Natural killer cell treated with Interleukin-12 subunit alpha and Interleukin-12 subunit beta and Interleukin-15 and Interleukin-18, amount 100 ng/mL, for 72 hours (primary cell): ENCODE results near the gene DCAF7. TPM values are rescaled to one million over a fixed set of nuclear protein-coding genes. Genes with fewer than 3 reads are reported as not detected.

ENCODE experiments used
- ATAC-seq, 2 donors: fragments of 150-1000 bp; cut with Tn5 transposase in 1 of 2; sonication (Bioruptor Pico), chemical (Tn5 transposase) in 1 of 2; 2 replicates each; pipeline ENCODE4 v1.10.0; 2021
- DNase-seq: peaks from one replicate; pipeline ENCODE4 v3.0.0; 2022; ENCODE audit warnings: low spot score
- H3K27ac Mint-ChIP-seq, 2 donors: 1 replicate in 1 of 2; 2 replicates in 1 of 2; pipeline ENCODE4 v1.8.0; 2022; ENCODE audit warnings: mixed read lengths in 2 of 2, mild to moderate bottlenecking in 1 of 2, moderate library complexity in 1 of 2
- H3K27me3 Mint-ChIP-seq, 2 donors: 1 replicate in 1 of 2; 2 replicates in 1 of 2; pipeline ENCODE4 v1.8.0; 2022; ENCODE audit warnings: mixed read lengths in 2 of 2
- H3K36me3 Mint-ChIP-seq: one replicate; pipeline ENCODE4 v1.8.0; 2022; ENCODE audit warnings: mixed read lengths
- H3K4me1 Mint-ChIP-seq, 2 donors: 1 replicate in 1 of 2; 2 replicates in 1 of 2; pipeline ENCODE4 v1.8.0; 2022; ENCODE audit warnings: low read depth in 2 of 2, mixed read lengths in 2 of 2, mild to moderate bottlenecking in 1 of 2
- H3K4me3 Mint-ChIP-seq: one replicate; pipeline ENCODE4 v1.8.0; 2022; ENCODE audit warnings: mixed read lengths
- H3K9me3 Mint-ChIP-seq: 2 replicates; pipeline ENCODE4 v1.8.0; 2022; ENCODE audit warnings: mixed read lengths
- total RNA-seq, 2 donors: library from RNA; stranded (reverse); gene quantifications; one replicate each; pipeline ENCODE4 v1.2.3, GENCODE V29; 2022

Gene DCAF7
- total RNA-seq, 2 donors from 2014 or later, result 100 to 107 TPM

- no peaks in the 10 kb centered on the region for H3K27me3 Mint-ChIP-seq
- H3K4me1 Mint-ChIP-seq, result peaks cover 4 to 5% of the 10 kb centered on the region in 2 donors
- no peaks in the 10 kb centered on the region for H3K36me3 Mint-ChIP-seq
- DNase-seq, result no peak
- no peak overlapping the region for H3K27ac Mint-ChIP-seq
- no peak overlapping the region for H3K4me3 Mint-ChIP-seq
- no peaks in the 10 kb centered on the region for H3K9me3 Mint-ChIP-seq
- no peak for ATAC-seq
Observed at GRCh38 chr17:63546308-63547082, 3.8 kb upstream of the DCAF7 start.

DNA sequence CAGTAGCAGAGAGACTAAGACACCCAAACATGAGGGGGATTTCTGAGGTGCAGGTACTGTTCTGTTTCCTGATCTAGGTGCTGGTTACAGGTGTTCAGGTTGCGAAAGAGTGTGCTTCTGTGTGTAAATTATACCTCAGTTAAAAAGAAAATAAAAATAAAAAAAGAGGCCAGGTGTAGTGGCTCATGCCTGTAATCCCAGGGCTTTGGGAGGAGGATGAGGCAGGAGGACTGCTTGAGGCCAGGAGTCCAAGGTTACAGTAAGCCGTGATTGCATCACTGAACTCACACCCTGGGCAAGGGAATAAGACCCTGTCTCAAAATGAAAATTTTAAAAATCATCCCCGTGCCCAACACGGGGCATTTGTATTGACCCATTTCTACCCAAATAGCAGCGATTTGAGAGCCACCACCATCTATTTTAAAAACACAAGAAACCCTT is 3.2 kb upstream of the DCAF7 start:
- Mint-ChIP-seq H3K4me3 (no peak overlapping the region), H3K27ac (no peak overlapping the region), H3K36me3 (no peaks in the 10 kb centered on the region), H3K9me3 (no peaks in the 10 kb centered on the region), H3K4me1 (peaks cover 8 to 11% of the 10 kb centered on the region in 2 donors), H3K27me3 (no peaks in the 10 kb centered on the region)
- ATAC-seq (no peak), DNase-seq (no peak)

- H3K27ac Mint-ChIP-seq, result peak overlapping the region; percentile 90 to 97
- no peaks in the 10 kb centered on the region for H3K9me3 Mint-ChIP-seq
- H3K36me3 Mint-ChIP-seq, result no peaks in the 10 kb centered on the region
- no peak for DNase-seq
- ATAC-seq, result peak; percentile 31 to 48
- peak overlapping the region; percentile 95 for H3K4me3 Mint-ChIP-seq
- peaks cover 20 to 28% of the 10 kb centered on the region in 2 donors for H3K4me1 Mint-ChIP-seq
- no peaks in the 10 kb centered on the region for H3K27me3 Mint-ChIP-seq
Observed at GRCh38 chr17:63549289-63549945, 860 bp upstream of the DCAF7 start.

DNA sequence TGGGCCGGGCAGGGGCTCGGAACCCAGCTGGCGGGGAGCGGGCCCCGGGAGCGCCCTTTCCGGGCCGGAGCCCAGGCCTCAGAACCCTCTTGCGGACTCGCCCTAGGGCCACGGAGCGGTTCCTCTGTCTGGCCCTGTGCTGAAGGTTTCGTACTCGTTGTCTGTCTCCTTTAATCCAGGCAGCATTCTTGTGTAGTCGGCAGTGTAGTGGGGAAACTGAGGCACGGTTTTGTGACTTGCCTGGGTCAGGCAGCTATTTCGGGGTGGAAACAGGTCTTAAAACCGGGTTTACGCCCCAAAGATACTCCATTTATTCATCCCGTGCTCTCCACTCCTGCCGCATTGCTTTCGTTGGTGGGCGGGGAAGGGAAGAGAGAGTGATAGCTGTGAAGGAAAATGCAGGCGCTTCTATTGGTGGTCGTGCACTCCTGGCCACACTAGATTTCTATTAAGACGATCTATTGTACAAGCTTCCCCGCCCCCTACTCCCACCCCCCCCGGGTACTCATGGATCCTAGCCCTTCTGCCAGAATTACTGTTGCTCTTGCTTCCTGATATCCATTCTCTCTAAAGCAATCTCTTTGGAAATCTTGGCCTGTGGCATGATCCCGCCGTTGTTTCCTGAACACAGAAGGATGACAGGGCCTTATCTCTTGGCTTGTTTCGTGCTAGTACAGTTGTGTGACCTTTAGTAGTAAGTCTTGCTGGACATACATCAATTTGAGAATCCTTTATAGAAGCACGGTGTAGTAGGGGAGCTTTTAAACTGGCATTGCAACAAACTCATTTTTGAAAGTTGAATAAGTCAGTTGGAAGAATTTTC is 751 bp downstream of the DCAF7 start:
- ATAC-seq, result peak in 1 of 2 donors; percentile 1
- no peaks in the 10 kb centered on the region for H3K27me3 Mint-ChIP-seq
- peak overlapping the region; percentile 90 to 97 for H3K27ac Mint-ChIP-seq
- H3K4me1 Mint-ChIP-seq, result peaks cover 35 to 45% of the 10 kb centered on the region in 2 donors
- DNase-seq, result no peak
- peaks cover 5% of the 10 kb centered on the region for H3K36me3 Mint-ChIP-seq
- H3K9me3 Mint-ChIP-seq, result no peaks in the 10 kb centered on the region
- peak overlapping the region; percentile 95 for H3K4me3 Mint-ChIP-seq

DNA sequence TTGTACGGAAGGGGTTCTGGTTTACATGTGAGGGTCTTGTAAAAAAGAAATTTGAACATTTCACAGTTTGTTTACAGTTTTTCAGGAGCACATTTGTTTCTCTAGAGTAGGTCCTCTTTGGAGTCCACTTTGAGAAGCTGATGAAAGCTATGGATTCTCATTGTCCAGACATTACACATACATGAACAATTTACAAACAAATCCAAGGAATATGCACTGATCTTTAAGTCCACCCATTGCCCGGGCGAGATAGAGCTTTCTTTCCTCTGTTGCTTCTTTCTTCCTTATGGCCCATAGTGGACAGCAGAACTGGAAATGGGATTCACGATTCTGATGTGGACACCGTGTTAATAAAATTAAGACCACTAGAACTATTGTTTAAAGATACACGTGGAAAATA is 1.9 kb downstream of the DCAF7 start:
- Mint-ChIP-seq H3K9me3 (no peaks in the 10 kb centered on the region), H3K36me3 (peaks cover 5% of the 10 kb centered on the region), H3K27me3 (no peaks in the 10 kb centered on the region), H3K4me3 (peak overlapping the region; percentile 95), H3K27ac (peak overlapping the region; percentile 90 to 97), H3K4me1 (peaks cover 42 to 51% of the 10 kb centered on the region in 2 donors)
- DNase-seq, result no peak
- ATAC-seq, result no peak

- Mint-ChIP-seq H3K27ac (peak overlapping the region; percentile 18 to 37), H3K36me3 (peaks cover 5% of the 10 kb centered on the region), H3K4me3 (no peak overlapping the region), H3K4me1 (peaks cover 51 to 65% of the 10 kb centered on the region in 2 donors), H3K27me3 (no peaks in the 10 kb centered on the region), H3K9me3 (no peaks in the 10 kb centered on the region)
- no peak for DNase-seq
- no peak for ATAC-seq
Observed at GRCh38 chr17:63555500-63556156, 5.4 kb downstream of the DCAF7 start.

- Mint-ChIP-seq H3K4me3 (no peak overlapping the region), H3K27ac (no peak overlapping the region)
- no peak for ATAC-seq
Observed at GRCh38 chr17:63557416-63557815, 7.1 kb downstream of the DCAF7 start.

GRCh38 chr17:63558441-63558840 is 8.2 kb downstream of the DCAF7 start:
- Mint-ChIP-seq H3K4me3 (no peak overlapping the region), H3K36me3 (peaks cover 5% of the 10 kb centered on the region), H3K27me3 (no peaks in the 10 kb centered on the region), H3K4me1 (peaks cover 49 to 52% of the 10 kb centered on the region in 2 donors), H3K27ac (no peak overlapping the region), H3K9me3 (no peaks in the 10 kb centered on the region)
- no peak for DNase-seq
- no peak for ATAC-seq

More at GRCh38 chr17:63557416-63557815, 7.1 kb downstream of the DCAF7 start:
- DNase-seq, result no peak
- peaks cover 50 to 58% of the 10 kb centered on the region in 2 donors for H3K4me1 Mint-ChIP-seq
- H3K27me3 Mint-ChIP-seq, result no peaks in the 10 kb centered on the region
- H3K9me3 Mint-ChIP-seq, result no peaks in the 10 kb centered on the region
- peaks cover 5% of the 10 kb centered on the region for H3K36me3 Mint-ChIP-seq

DNA sequence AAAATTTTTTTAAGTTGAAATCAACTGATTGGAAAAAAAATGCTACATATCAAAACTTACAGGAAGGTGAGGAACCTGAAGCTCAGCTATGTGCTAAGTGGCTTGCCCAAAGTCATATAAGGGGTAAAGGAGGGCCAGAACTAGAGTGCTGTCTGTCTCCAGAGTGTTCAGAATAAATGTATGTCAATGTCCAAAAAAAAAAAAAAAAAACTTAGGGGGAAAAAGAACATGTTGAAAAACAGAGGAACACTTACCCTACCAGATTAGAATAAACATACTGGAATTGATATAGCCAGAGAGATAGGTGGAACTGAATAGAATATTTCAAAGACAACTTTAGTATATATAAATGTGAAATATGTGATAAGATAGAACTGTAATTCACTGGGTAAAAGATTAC is 11.5 kb downstream of the DCAF7 start:
- ATAC-seq (no peak), DNase-seq (no peak)
- H3K27me3 Mint-ChIP-seq, result no peaks in the 10 kb centered on the region
- no peaks in the 10 kb centered on the region for H3K9me3 Mint-ChIP-seq
- H3K4me1 Mint-ChIP-seq, result peaks cover 36 to 38% of the 10 kb centered on the region in 2 donors
- H3K4me3 Mint-ChIP-seq, result no peak overlapping the region
- no peaks in the 10 kb centered on the region for H3K36me3 Mint-ChIP-seq
- H3K27ac Mint-ChIP-seq, result no peak overlapping the region

GRCh38 chr17:63563339-63563738 is 13.1 kb downstream of the DCAF7 start:
- ATAC-seq (no peak), DNase-seq (no peak)
- H3K4me3 Mint-ChIP-seq, result no peak overlapping the region
- no peaks in the 10 kb centered on the region for H3K27me3 Mint-ChIP-seq
- peak overlapping the region in 1 of 2 donors; percentile 86 for H3K27ac Mint-ChIP-seq
- peaks cover 32 to 36% of the 10 kb centered on the region in 2 donors for H3K4me1 Mint-ChIP-seq
- H3K9me3 Mint-ChIP-seq, result no peaks in the 10 kb centered on the region
- no peaks in the 10 kb centered on the region for H3K36me3 Mint-ChIP-seq

GRCh38 chr17:63564562-63564961 is 14.3 kb downstream of the DCAF7 start:
- ATAC-seq (no peak), DNase-seq (no peak)
- Mint-ChIP-seq H3K27me3 (no peaks in the 10 kb centered on the region), H3K27ac (peak overlapping the region in 1 of 2 donors; percentile 33), H3K9me3 (no peaks in the 10 kb centered on the region), H3K36me3 (no peaks in the 10 kb centered on the region), H3K4me1 (peaks cover 37 to 39% of the 10 kb centered on the region in 2 donors), H3K4me3 (no peak overlapping the region)

GRCh38 chr17:63567229-63567628 is 17.0 kb downstream of the DCAF7 start:
- no peak overlapping the region for H3K27ac Mint-ChIP-seq
- no peaks in the 10 kb centered on the region for H3K36me3 Mint-ChIP-seq
- no peaks in the 10 kb centered on the region for H3K9me3 Mint-ChIP-seq
- H3K4me3 Mint-ChIP-seq, result no peak overlapping the region
- peaks cover 38 to 42% of the 10 kb centered on the region in 2 donors for H3K4me1 Mint-ChIP-seq
- H3K27me3 Mint-ChIP-seq, result no peaks in the 10 kb centered on the region
- no peak for DNase-seq
- no peak for ATAC-seq

- no peaks in the 10 kb centered on the region for H3K9me3 Mint-ChIP-seq
- H3K27me3 Mint-ChIP-seq, result no peaks in the 10 kb centered on the region
- DNase-seq (no peak), ATAC-seq (no peak)
- peak overlapping the region in 1 of 2 donors; percentile 35 for H3K27ac Mint-ChIP-seq
- no peaks in the 10 kb centered on the region for H3K36me3 Mint-ChIP-seq
- no peak overlapping the region for H3K4me3 Mint-ChIP-seq
- H3K4me1 Mint-ChIP-seq, result peaks cover 35 to 38% of the 10 kb centered on the region in 2 donors
Observed at GRCh38 chr17:63568563-63568962, 18.3 kb downstream of the DCAF7 start.
